Epidermal melanocyte (primary cell): ENCODE measurements around the gene TSPAN31.
"Not testable (repeated sequence)": the region's sequence is repeated elsewhere in the genome, so short reads cannot be mapped to it uniquely, and the experiment has no call there.

Experiments used
- DNase-seq: peaks from one replicate; pipeline ENCODE4 v3.0.0; 2011; ENCODE audit warnings: low spot score; ENCODE audit not compliant: insufficient read length

TSPAN31 gene

GRCh38 chr12:57766464-57767304 lies 21.8 kb downstream of the TSPAN31 start, which contains the start of gene CYP27B1:
CYP27B1 (minus strand) TSS chr12:57767078; CDS start chr12:57767041, 37 bp downstream.
- no peak for DNase-seq

- no peak for DNase-seq
Measured at GRCh38 chr12:57767305-57767698, 22.5 kb downstream of the TSPAN31 start.

- no peak for DNase-seq
Measured at GRCh38 chr12:57767876-57768275, 23.0 kb downstream of the TSPAN31 start.

GRCh38 chr12:57769594-57769993 lies 24.8 kb downstream of the TSPAN31 start:
- DNase-seq = no peak

GRCh38 chr12:57770734-57771133 lies 25.9 kb downstream of the TSPAN31 start:
- no peak for DNase-seq

- peak; percentile 93 for DNase-seq
Measured at GRCh38 chr12:57771236-57771872, 26.5 kb downstream of the TSPAN31 start.

- peak; percentile 95 for DNase-seq
Measured at GRCh38 chr12:57771873-57772428, 27.1 kb downstream of the TSPAN31 start, which contains the start of gene METTL1. METTL1 (minus strand) TSS chr12:57772105; CDS start chr12:57772083, 22 bp downstream.

GRCh38 chr12:57772429-57773322 lies 27.8 kb downstream of the TSPAN31 start, which contains the start of gene EEF1AKMT3:
EEF1AKMT3 (plus strand) TSS chr12:57772614; CDS start chr12:57772725, 111 bp downstream.
- no peak for DNase-seq

- not testable (repeated sequence) for DNase-seq
Measured at GRCh38 chr12:57774634-57775033, 29.8 kb downstream of the TSPAN31 start.

- no peak for DNase-seq
Measured at GRCh38 chr12:57775044-57775443, 30.2 kb downstream of the TSPAN31 start.

- DNase-seq = no peak
Measured at GRCh38 chr12:57775563-57776246, 30.9 kb downstream of the TSPAN31 start.

GRCh38 chr12:57776247-57776587 lies 31.4 kb downstream of the TSPAN31 start:
- no peak for DNase-seq

- no peak for DNase-seq
Measured at GRCh38 chr12:57777367-57777766, 32.5 kb downstream of the TSPAN31 start.

GRCh38 chr12:57777911-57778310 lies 33.1 kb downstream of the TSPAN31 start:
- DNase-seq = no peak

GRCh38 chr12:57779736-57780135 lies 34.9 kb downstream of the TSPAN31 start:
- no peak for DNase-seq

- no peak for DNase-seq
Measured at GRCh38 chr12:57780284-57780897, 35.6 kb downstream of the TSPAN31 start.

GRCh38 chr12:57781244-57781643 lies 36.4 kb downstream of the TSPAN31 start:
- DNase-seq = no peak

- no peak for DNase-seq
Measured at GRCh38 chr12:57781801-57782200, 37.0 kb downstream of the TSPAN31 start.

- DNase-seq = no peak
Measured at GRCh38 chr12:57782243-57782607, 37.4 kb downstream of the TSPAN31 start.
